HEK293 (cell line): ENCODE results near the gene SIX4.

Source experiments
- CTCF ChIA-PET: fragments of 350-600 bp; formaldehyde crosslinking; extraction: SDS; loops from one replicate; lab custom pipeline; 2021; ENCODE audit warnings: antibody characterized with exemption; lab: Yijun Ruan, JAX
- POLR2A ChIA-PET: fragments of 300-600 bp; formaldehyde crosslinking; extraction: SDS; loops from one replicate; lab custom pipeline; 2020; ENCODE audit warnings: antibody characterized with exemption, inconsistent platforms; lab: Yijun Ruan, JAX
- H3K27ac ChIP-seq: fragments of 200-500 bp; sonication (Bioruptor generic); 2 replicates; pipeline ENCODE4 v1.5.1; 2014; ENCODE audit warnings: low read depth, low read length, control low read depth, inconsistent platforms; ENCODE audit errors: extremely low read depth
- H3K36me3 ChIP-seq, 2 experiments: fragments of 200-500 bp in 1 of 2; sonication (Bioruptor generic) in 1 of 2; 1 replicate in 1 of 2; 2 replicates in 1 of 2; pipeline ENCODE4 v1.5.1; 2014 to 2017; ENCODE audit warnings: inconsistent platforms in 2 of 2, low read length in 2 of 2; ENCODE audit not compliant: control insufficient read depth in 2 of 2, insufficient read depth in 1 of 2
- H3K4me1 ChIP-seq: fragments of 200-500 bp; sonication (Bioruptor generic); 2 replicates; pipeline ENCODE4 v1.5.1; 2014; ENCODE audit warnings: mild to moderate bottlenecking, low read length, inconsistent platforms; ENCODE audit not compliant: control insufficient read depth, insufficient read depth
- H3K4me3 ChIP-seq: 2 replicates; pipeline ENCODE4 v1.5.1; 2011; ENCODE audit warnings: low read depth, mild to moderate bottlenecking, control low read depth, low read length, moderate library complexity
- H3K9me3 ChIP-seq: fragments of 200-500 bp; sonication (Bioruptor generic); 2 replicates; pipeline ENCODE4 v1.5.1; 2014; ENCODE audit warnings: low read depth, low read length, inconsistent platforms; ENCODE audit not compliant: control insufficient read depth, insufficient read depth
- BCL11A ChIP-seq: fragments of 450-650 bp; formaldehyde crosslinking; IDR thresholded peaks from 2 replicates; pipeline ENCODE4 v1.5.1; 2016; ENCODE audit warnings: low read depth, missing biosample characterization, missing genetic modification characterization
- BCL11B ChIP-seq: fragments of 450-650 bp; formaldehyde crosslinking; IDR thresholded peaks from 2 replicates; pipeline ENCODE4 v1.5.1; 2016; ENCODE audit warnings: low read depth, missing biosample characterization, missing genetic modification characterization
- HOXD13 ChIP-seq: sonication (generic); formaldehyde crosslinking; IDR thresholded peaks from 2 replicates; pipeline ENCODE4 v1.8.0; 2022; ENCODE audit warnings: missing genetic modification reagents, borderline replicate concordance
- KLF1 ChIP-seq: fragments of 450-650 bp; formaldehyde crosslinking; IDR thresholded peaks from 2 replicates; pipeline ENCODE4 v1.5.1; 2016; ENCODE audit warnings: missing biosample characterization, missing genetic modification characterization
- KLF8 ChIP-seq: fragments of 450-650 bp; formaldehyde crosslinking; IDR thresholded peaks from 2 replicates; pipeline ENCODE4 v1.5.1; 2016; ENCODE audit warnings: missing biosample characterization, missing genetic modification characterization
- OSR2 ChIP-seq: fragments of 450-650 bp; formaldehyde crosslinking; IDR thresholded peaks from 2 replicates; pipeline ENCODE4 v1.5.1; 2016; ENCODE audit warnings: missing biosample characterization, missing genetic modification characterization
- OVOL3 ChIP-seq: fragments of 450-650 bp; formaldehyde crosslinking; IDR thresholded peaks from 2 replicates; pipeline ENCODE4 v1.5.1; 2016; ENCODE audit warnings: missing biosample characterization, missing genetic modification characterization
- SALL2 ChIP-seq: fragments of 450-650 bp; formaldehyde crosslinking; IDR thresholded peaks from 2 replicates; pipeline ENCODE4 v1.5.0; 2017; ENCODE audit warnings: missing biosample characterization, mild to moderate bottlenecking, missing genetic modification characterization, borderline replicate concordance
- SCRT1 ChIP-seq: fragments of 450-650 bp; formaldehyde crosslinking; IDR thresholded peaks from 2 replicates; pipeline ENCODE4 v1.5.1; 2016; ENCODE audit warnings: missing biosample characterization, missing genetic modification characterization, borderline replicate concordance
- ZBTB48 ChIP-seq: fragments of 450-650 bp; formaldehyde crosslinking; IDR thresholded peaks from 2 replicates; pipeline ENCODE4 v1.5.1; 2016; ENCODE audit warnings: missing biosample characterization, missing genetic modification characterization
- ZFP41 ChIP-seq: fragments of 450-650 bp; formaldehyde crosslinking; IDR thresholded peaks from 2 replicates; pipeline ENCODE4 v1.5.1; 2016; ENCODE audit warnings: missing biosample characterization, missing genetic modification characterization, borderline replicate concordance
- ZNF169 ChIP-seq: fragments of 450-650 bp; formaldehyde crosslinking; IDR thresholded peaks from 2 replicates; pipeline ENCODE4 v1.5.1; 2016; ENCODE audit warnings: missing biosample characterization, missing genetic modification characterization
- ZNF335 ChIP-seq: fragments of 450-650 bp; formaldehyde crosslinking; conservative IDR thresholded peaks from 2 replicates; pipeline ENCODE4 v1.5.1; 2016; ENCODE audit warnings: missing biosample characterization, missing genetic modification characterization
- ZNF341 ChIP-seq: fragments of 450-650 bp; formaldehyde crosslinking; IDR thresholded peaks from 2 replicates; pipeline ENCODE4; 2016; ENCODE audit warnings: low read depth, missing biosample characterization, missing genetic modification characterization
- ZNF350 ChIP-seq: fragments of 450-650 bp; formaldehyde crosslinking; IDR thresholded peaks from 2 replicates; pipeline ENCODE4 v1.5.0; 2017; ENCODE audit warnings: missing biosample characterization, mild to moderate bottlenecking, missing genetic modification characterization
- ZNF558 ChIP-seq: fragments of 450-650 bp; formaldehyde crosslinking; IDR thresholded peaks from 2 replicates; pipeline ENCODE4 v1.5.1; 2016; ENCODE audit warnings: missing biosample characterization, missing genetic modification characterization
- ZNF610 ChIP-seq: fragments of 450-650 bp; formaldehyde crosslinking; IDR thresholded peaks from 2 replicates; pipeline ENCODE4 v1.5.1; 2016; ENCODE audit warnings: missing biosample characterization, missing genetic modification characterization, borderline replicate concordance
- ZNF623 ChIP-seq: fragments of 450-650 bp; formaldehyde crosslinking; IDR thresholded peaks from 2 replicates; pipeline ENCODE4 v1.5.1; 2016; ENCODE audit warnings: missing biosample characterization, missing genetic modification characterization
- ZNF76 ChIP-seq: fragments of 450-650 bp; formaldehyde crosslinking; IDR thresholded peaks from 2 replicates; pipeline ENCODE4; 2016; ENCODE audit warnings: low read depth, missing biosample characterization, missing genetic modification characterization, borderline replicate concordance
- ZNF768 ChIP-seq: fragments of 450-650 bp; formaldehyde crosslinking; IDR thresholded peaks from 2 replicates; pipeline ENCODE4 v1.5.1; 2018; ENCODE audit warnings: missing biosample characterization, mild to moderate bottlenecking, missing genetic modification characterization
- ZNF777 ChIP-seq: fragments of 450-650 bp; formaldehyde crosslinking; IDR thresholded peaks from 2 replicates; pipeline ENCODE4 v1.5.1; 2017; ENCODE audit warnings: missing biosample characterization, missing genetic modification characterization, borderline replicate concordance
- ZNF843 ChIP-seq: fragments of 450-650 bp; formaldehyde crosslinking; IDR thresholded peaks from 2 replicates; pipeline ENCODE4 v1.5.1; 2016; ENCODE audit warnings: missing biosample characterization, missing genetic modification characterization
- TF ChIP-seq, protein P1 (sequence below): fragments of 450-650 bp; formaldehyde crosslinking; IDR thresholded peaks from 2 replicates; pipeline ENCODE4 v1.5.1; 2016; ENCODE audit warnings: missing biosample characterization, missing genetic modification characterization
- TF ChIP-seq, protein P2 (sequence below): fragments of 450-650 bp; formaldehyde crosslinking; IDR thresholded peaks from 2 replicates; pipeline ENCODE4 v1.5.1; 2016; ENCODE audit warnings: missing biosample characterization, missing genetic modification characterization
- TF ChIP-seq, protein P3 (sequence below): fragments of 450-650 bp; formaldehyde crosslinking; IDR thresholded peaks from 2 replicates; pipeline ENCODE4; 2016; ENCODE audit warnings: missing biosample characterization, missing genetic modification characterization
- TF ChIP-seq, protein P4 (sequence below): fragments of 450-650 bp; formaldehyde crosslinking; IDR thresholded peaks from 2 replicates; pipeline ENCODE4 v1.5.1; 2016; ENCODE audit warnings: missing biosample characterization, missing genetic modification characterization, borderline replicate concordance

The SIX4 gene

DNA sequence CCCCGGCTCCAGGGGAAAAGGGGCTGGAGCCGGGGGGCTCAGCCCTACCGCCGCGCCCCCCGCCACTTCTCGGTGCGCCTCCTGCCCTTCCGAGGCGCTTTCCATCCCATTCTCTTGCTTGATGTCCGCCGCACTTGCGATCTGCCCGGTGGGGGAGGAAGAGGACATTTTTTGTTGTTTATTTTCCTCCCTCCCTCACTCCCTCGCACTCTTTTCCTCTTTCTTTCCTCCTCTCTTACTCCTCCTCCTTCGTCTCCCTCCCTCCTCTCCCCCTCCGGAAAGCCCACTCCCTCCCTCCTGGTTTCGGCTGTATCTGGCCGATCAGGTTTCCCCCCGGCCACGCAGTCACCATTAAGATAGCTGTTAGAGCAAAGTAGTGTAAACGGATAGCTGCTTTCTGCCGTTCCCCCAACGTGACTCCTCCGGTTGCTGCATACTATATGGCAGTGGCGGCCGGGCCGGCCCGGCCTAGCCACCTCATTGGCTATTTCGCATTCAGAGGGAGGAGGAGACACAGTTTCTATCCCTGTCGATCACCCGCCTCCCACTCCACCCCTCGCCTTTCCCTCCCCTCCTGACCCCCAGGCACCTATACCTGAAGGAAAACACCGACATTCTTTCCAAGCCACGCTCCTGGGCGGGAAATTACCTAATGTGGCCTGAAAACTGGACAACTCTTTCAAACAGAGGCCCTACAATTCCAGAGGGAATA lies at the start of gene SIX4 (continued):
- TF ChIP-seq, protein P1, sequence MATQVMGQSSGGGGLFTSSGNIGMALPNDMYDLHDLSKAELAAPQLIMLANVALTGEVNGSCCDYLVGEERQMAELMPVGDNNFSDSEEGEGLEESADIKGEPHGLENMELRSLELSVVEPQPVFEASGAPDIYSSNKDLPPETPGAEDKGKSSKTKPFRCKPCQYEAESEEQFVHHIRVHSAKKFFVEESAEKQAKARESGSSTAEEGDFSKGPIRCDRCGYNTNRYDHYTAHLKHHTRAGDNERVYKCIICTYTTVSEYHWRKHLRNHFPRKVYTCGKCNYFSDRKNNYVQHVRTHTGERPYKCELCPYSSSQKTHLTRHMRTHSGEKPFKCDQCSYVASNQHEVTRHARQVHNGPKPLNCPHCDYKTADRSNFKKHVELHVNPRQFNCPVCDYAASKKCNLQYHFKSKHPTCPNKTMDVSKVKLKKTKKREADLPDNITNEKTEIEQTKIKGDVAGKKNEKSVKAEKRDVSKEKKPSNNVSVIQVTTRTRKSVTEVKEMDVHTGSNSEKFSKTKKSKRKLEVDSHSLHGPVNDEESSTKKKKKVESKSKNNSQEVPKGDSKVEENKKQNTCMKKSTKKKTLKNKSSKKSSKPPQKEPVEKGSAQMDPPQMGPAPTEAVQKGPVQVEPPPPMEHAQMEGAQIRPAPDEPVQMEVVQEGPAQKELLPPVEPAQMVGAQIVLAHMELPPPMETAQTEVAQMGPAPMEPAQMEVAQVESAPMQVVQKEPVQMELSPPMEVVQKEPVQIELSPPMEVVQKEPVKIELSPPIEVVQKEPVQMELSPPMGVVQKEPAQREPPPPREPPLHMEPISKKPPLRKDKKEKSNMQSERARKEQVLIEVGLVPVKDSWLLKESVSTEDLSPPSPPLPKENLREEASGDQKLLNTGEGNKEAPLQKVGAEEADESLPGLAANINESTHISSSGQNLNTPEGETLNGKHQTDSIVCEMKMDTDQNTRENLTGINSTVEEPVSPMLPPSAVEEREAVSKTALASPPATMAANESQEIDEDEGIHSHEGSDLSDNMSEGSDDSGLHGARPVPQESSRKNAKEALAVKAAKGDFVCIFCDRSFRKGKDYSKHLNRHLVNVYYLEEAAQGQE (tag by site-specific recombination) = 0 out of 2 replicates have a peak, but pooled peaks have one; percentile 13
- TF ChIP-seq, protein P2, sequence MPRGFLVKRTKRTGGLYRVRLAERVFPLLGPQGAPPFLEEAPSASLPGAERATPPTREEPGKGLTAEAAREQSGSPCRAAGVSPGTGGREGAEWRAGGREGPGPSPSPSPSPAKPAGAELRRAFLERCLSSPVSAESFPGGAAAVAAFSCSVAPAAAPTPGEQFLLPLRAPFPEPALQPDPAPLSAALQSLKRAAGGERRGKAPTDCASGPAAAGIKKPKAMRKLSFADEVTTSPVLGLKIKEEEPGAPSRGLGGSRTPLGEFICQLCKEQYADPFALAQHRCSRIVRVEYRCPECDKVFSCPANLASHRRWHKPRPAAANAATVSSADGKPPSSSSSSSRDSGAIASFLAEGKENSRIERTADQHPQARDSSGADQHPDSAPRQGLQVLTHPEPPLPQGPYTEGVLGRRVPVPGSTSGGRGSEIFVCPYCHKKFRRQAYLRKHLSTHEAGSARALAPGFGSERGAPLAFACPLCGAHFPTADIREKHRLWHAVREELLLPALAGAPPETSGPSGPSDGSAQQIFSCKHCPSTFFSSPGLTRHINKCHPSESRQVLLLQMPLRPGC (tag by site-specific recombination) = no peak
- TF ChIP-seq OVOL3 (no peak), ZNF350 (tag by site-specific recombination) (no peak), BCL11B (tag by site-specific recombination) (no peak), ZNF623 (tag by site-specific recombination) (no peak), ZNF169 (no peak), BCL11A (tag by site-specific recombination) (no peak), ZNF843 (peak; percentile 41; the same call in 1 of the 2 replicates), ZNF768 (tag by site-specific recombination) (no peak), ZNF610 (tag by site-specific recombination) (no peak), ZNF76 (tag by site-specific recombination) (no peak), OSR2 (peak; percentile 37; the same call in 1 of the 2 replicates), KLF1 (no peak), HOXD13 (CRISPR knock-in tag) (no peak), KLF8 (tag by site-specific recombination) (no peak), ZFP41 (tag by site-specific recombination) (no peak), ZBTB48 (tag by site-specific recombination) (peak; percentile 37; the same call in 1 of the 2 replicates), ZNF558 (tag by site-specific recombination) (no peak), SALL2 (tag by site-specific recombination) (no peak)
- TF ChIP-seq, protein P3, sequence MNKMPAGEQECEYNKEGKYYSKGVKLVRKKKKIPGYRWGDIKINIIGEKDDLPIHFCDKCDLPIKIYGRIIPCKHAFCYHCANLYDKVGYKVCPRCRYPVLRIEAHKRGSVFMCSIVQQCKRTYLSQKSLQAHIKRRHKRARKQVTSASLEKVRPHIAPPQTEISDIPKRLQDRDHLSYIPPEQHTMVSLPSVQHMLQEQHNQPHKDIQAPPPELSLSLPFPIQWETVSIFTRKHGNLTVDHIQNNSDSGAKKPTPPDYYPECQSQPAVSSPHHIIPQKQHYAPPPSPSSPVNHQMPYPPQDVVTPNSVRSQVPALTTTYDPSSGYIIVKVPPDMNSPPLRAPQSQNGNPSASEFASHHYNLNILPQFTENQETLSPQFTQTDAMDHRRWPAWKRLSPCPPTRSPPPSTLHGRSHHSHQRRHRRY (tag by site-specific recombination) = no peak

DNA sequence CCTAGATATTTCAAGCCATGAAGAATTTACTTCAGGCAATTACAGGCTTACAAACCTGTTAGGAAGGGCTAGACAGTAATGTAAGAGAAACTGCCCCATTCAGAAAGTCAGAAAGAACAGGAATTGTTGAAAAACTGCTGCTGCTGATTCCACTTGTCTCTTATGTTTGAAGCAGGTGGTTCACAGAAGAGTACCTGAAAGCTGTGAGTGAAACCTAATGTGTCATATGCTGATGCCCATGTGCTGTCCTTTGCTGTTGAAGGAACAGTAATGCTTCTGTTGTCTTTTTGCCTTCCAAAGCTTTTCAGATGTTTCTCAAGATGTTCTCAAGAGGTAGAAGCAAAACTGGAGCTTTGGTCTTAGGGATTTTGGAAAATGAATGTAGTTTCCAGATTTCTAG lies 49.4 kb upstream of the SIX4 start:
- ChIA-PET POLR2A (no interaction called here), CTCF (no interaction called here)
- H3K9me3 ChIP-seq = no peaks in the 10 kb centered on the region
- H3K27ac ChIP-seq = no peak overlapping the region
- no peaks in the 10 kb centered on the region for H3K4me1 ChIP-seq
- H3K4me3 ChIP-seq = no peak overlapping the region
- no peaks in the 10 kb centered on the region for H3K36me3 ChIP-seq
- TF ChIP-seq ZNF335 (tag by site-specific recombination) (no peak), SCRT1 (tag by site-specific recombination) (no peak), ZNF777 (tag by site-specific recombination) (no peak), ZNF768 (tag by site-specific recombination) (no peak), ZNF341 (tag by site-specific recombination) (no peak), OVOL3 (no peak)
- TF ChIP-seq, protein P4, sequence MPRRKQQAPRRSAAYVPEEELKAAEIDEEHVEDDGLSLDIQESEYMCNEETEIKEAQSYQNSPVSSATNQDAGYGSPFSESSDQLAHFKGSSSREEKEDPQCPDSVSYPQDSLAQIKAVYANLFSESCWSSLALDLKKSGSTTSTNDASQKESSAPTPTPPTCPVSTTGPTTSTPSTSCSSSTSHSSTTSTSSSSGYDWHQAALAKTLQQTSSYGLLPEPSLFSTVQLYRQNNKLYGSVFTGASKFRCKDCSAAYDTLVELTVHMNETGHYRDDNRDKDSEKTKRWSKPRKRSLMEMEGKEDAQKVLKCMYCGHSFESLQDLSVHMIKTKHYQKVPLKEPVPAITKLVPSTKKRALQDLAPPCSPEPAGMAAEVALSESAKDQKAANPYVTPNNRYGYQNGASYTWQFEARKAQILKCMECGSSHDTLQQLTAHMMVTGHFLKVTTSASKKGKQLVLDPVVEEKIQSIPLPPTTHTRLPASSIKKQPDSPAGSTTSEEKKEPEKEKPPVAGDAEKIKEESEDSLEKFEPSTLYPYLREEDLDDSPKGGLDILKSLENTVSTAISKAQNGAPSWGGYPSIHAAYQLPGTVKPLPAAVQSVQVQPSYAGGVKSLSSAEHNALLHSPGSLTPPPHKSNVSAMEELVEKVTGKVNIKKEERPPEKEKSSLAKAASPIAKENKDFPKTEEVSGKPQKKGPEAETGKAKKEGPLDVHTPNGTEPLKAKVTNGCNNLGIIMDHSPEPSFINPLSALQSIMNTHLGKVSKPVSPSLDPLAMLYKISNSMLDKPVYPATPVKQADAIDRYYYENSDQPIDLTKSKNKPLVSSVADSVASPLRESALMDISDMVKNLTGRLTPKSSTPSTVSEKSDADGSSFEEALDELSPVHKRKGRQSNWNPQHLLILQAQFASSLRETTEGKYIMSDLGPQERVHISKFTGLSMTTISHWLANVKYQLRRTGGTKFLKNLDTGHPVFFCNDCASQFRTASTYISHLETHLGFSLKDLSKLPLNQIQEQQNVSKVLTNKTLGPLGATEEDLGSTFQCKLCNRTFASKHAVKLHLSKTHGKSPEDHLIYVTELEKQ (tag by site-specific recombination) = no peak
